ENCODE data around the gene MCF2L.

DNA sequence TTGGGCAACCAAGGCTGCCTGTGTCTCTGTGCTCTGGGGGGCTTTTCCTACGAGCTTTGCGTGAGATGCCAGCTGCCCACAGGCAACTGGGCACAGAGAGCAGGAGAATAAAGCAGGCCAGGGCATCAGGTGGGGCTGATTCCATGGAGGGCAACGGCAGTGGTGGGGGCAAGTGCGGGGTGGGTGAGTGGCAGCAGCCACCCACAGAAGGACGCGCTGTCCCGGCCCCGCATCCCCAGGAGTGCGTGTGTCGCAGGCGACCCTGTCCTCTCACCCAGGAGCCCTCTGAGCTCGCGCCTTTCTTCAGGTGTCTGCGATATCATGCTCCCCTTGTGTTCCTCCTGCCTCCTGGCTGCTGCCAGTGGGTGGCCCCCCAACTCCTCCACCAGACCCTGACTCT lies 67.4 kb downstream of the MCF2L start:
- TF ChIP-seq, protein P1, sequence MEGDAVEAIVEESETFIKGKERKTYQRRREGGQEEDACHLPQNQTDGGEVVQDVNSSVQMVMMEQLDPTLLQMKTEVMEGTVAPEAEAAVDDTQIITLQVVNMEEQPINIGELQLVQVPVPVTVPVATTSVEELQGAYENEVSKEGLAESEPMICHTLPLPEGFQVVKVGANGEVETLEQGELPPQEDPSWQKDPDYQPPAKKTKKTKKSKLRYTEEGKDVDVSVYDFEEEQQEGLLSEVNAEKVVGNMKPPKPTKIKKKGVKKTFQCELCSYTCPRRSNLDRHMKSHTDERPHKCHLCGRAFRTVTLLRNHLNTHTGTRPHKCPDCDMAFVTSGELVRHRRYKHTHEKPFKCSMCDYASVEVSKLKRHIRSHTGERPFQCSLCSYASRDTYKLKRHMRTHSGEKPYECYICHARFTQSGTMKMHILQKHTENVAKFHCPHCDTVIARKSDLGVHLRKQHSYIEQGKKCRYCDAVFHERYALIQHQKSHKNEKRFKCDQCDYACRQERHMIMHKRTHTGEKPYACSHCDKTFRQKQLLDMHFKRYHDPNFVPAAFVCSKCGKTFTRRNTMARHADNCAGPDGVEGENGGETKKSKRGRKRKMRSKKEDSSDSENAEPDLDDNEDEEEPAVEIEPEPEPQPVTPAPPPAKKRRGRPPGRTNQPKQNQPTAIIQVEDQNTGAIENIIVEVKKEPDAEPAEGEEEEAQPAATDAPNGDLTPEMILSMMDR (IDR thresholded peaks at IDR 0.05; ENCODE audit: insufficient read depth, low read length, poor library complexity, severe bottlenecking), result no peak
- no peak for TF ChIP-seq EZH2phosphoT487 (conservative IDR thresholded peaks at IDR 0.05; ENCODE audit: low read length)
